MM.1S (cell line): Measurements from ENCODE around the gene PAK2.

Source experiments
- DNase-seq: peaks from one replicate; pipeline ENCODE4 v3.0.0-alpha.2; 2015
- H2AFZ ChIP-seq: fragments of 300-600 bp; sonication (generic); 2 replicates; pipeline ENCODE4 v1.6.0; 2016; ENCODE audit warnings: antibody characterized with exemption, low read length
- H3F3A ChIP-seq: fragments of 300-600 bp; sonication (generic); 2 replicates; pipeline ENCODE4 v1.6.1; 2016; ENCODE audit warnings: mild to moderate bottlenecking, antibody characterized with exemption, low read length, moderate library complexity, mixed read lengths; ENCODE audit not compliant: insufficient read depth
- H3K27ac ChIP-seq: fragments of 300-600 bp; sonication (generic); 2 replicates; pipeline ENCODE4 v1.5.1; 2016; ENCODE audit warnings: mild to moderate bottlenecking, low read length
- H3K27me3 ChIP-seq: fragments of 300-600 bp; sonication (generic); replicated peaks from 2 replicates; pipeline ENCODE4 v1.6.0; 2016; ENCODE audit warnings: low read length; ENCODE audit not compliant: insufficient read depth
- H3K36me3 ChIP-seq: fragments of 300-600 bp; sonication (generic); replicated peaks from 2 replicates; pipeline ENCODE4 v1.6.1; 2016; ENCODE audit warnings: mild to moderate bottlenecking, low read length, mixed read lengths; ENCODE audit not compliant: insufficient read depth
- H3K4me1 ChIP-seq: fragments of 300-600 bp; sonication (generic); 2 replicates; pipeline ENCODE4 v1.6.1; 2016; ENCODE audit warnings: low read length, mixed read lengths
- H3K4me2 ChIP-seq: fragments of 300-600 bp; sonication (generic); 2 replicates; pipeline ENCODE4 v1.6.0; 2016; ENCODE audit warnings: low read depth, low read length
- H3K4me3 ChIP-seq: fragments of 300-600 bp; sonication (generic); 2 replicates; pipeline ENCODE4 v1.5.1; 2016; ENCODE audit warnings: low read length, mixed read lengths
- H3K79me2 ChIP-seq: fragments of 300-600 bp; sonication (generic); 2 replicates; pipeline ENCODE4 v1.6.1; 2016; ENCODE audit warnings: mixed run types, low read length, mixed read lengths
- H3K9ac ChIP-seq: fragments of 300-600 bp; sonication (generic); 2 replicates; pipeline ENCODE4 v1.6.1; 2016; ENCODE audit warnings: low read length, mixed read lengths
- H3K9me2 ChIP-seq: fragments of 300-600 bp; sonication (generic); replicated peaks from 2 replicates; pipeline ENCODE4 v1.6.1; 2016; ENCODE audit warnings: mild to moderate bottlenecking, low read length, mixed read lengths; ENCODE audit not compliant: insufficient read depth
- H3K9me3 ChIP-seq: fragments of 300-600 bp; sonication (generic); replicated peaks from 2 replicates; pipeline ENCODE4 v1.6.1; 2016; ENCODE audit warnings: mild to moderate bottlenecking, low read length, mixed read lengths; ENCODE audit not compliant: insufficient read depth
- H4K20me1 ChIP-seq: fragments of 300-600 bp; sonication (generic); 2 replicates; pipeline ENCODE4 v1.6.1; 2016; ENCODE audit warnings: mild to moderate bottlenecking, low read length, moderate library complexity, mixed read lengths; ENCODE audit not compliant: insufficient read depth
- EZH2 ChIP-seq: fragments of 300-600 bp; sonication (generic); optimal IDR thresholded peaks from 2 replicates; pipeline ENCODE3; 2017; ENCODE audit warnings: low read depth, mild to moderate bottlenecking, antibody characterized with exemption, low read length, mixed read lengths
- EZH2phosphoT487 ChIP-seq: fragments of 300-600 bp; sonication (generic); IDR thresholded peaks from 2 replicates; pipeline ENCODE4 v1.6.1; 2018; ENCODE audit warnings: antibody characterized with exemption, low read length
- TF ChIP-seq, protein P1 (sequence below): fragments of 300-600 bp; sonication (generic); IDR thresholded peaks from 2 replicates; pipeline ENCODE4 v1.5.1; 2016; ENCODE audit warnings: antibody characterized with exemption, low read length, mixed read lengths

Gene PAK2

DNA sequence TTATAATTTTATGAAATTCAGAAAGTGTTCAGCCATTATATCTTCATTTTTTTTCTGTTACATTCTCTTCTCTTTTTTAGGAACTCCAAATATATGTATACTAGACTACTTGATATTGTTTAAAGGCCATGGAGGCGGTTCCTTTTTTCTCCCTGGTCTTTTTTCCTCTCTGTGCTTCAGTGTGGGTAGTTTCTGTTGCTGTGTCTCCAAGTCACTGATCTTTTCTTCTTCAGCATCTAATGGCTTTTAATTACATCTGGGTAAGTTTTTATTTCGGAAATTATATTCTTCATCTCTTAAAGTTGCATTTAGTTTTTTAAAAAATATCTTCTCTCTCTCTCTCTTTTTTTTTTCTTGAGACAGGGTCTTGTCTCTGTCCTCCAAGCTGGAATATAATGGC lies 18.6 kb upstream of the PAK2 start:
- TF ChIP-seq EZH2phosphoT487 (no peak), EZH2 (no peak)
- TF ChIP-seq, protein P1, sequence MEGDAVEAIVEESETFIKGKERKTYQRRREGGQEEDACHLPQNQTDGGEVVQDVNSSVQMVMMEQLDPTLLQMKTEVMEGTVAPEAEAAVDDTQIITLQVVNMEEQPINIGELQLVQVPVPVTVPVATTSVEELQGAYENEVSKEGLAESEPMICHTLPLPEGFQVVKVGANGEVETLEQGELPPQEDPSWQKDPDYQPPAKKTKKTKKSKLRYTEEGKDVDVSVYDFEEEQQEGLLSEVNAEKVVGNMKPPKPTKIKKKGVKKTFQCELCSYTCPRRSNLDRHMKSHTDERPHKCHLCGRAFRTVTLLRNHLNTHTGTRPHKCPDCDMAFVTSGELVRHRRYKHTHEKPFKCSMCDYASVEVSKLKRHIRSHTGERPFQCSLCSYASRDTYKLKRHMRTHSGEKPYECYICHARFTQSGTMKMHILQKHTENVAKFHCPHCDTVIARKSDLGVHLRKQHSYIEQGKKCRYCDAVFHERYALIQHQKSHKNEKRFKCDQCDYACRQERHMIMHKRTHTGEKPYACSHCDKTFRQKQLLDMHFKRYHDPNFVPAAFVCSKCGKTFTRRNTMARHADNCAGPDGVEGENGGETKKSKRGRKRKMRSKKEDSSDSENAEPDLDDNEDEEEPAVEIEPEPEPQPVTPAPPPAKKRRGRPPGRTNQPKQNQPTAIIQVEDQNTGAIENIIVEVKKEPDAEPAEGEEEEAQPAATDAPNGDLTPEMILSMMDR: no peak
- H3K4me3 ChIP-seq: no peak overlapping the region
- no peak overlapping the region for H3K9ac ChIP-seq
- no peaks in the 10 kb centered on the region for H3K4me1 ChIP-seq
- no peaks in the 10 kb centered on the region for H3K79me2 ChIP-seq
- H3K9me3 ChIP-seq: no peaks in the 10 kb centered on the region
- H3K27ac ChIP-seq: no peak overlapping the region
- no peaks in the 10 kb centered on the region for H4K20me1 ChIP-seq
- H3K9me2 ChIP-seq: no peaks in the 10 kb centered on the region
- H3K27me3 ChIP-seq: no peaks in the 10 kb centered on the region
- no peak for DNase-seq
- no peak overlapping the region for H3K4me2 ChIP-seq
- H2AFZ ChIP-seq: no peak overlapping the region
- 0 out of 2 replicates have a peak, but pooled peaks cover 4% of the 10 kb centered on the region for H3K36me3 ChIP-seq
- H3F3A ChIP-seq: no peaks in the 10 kb centered on the region

- Histone ChIP-seq H2AFZ (no peak overlapping the region), H3F3A (no peaks in the 10 kb centered on the region), H3K4me1 (no peaks in the 10 kb centered on the region), H3K4me3 (no peak overlapping the region), H3K9me3 (no peaks in the 10 kb centered on the region), H3K27me3 (no peaks in the 10 kb centered on the region), H3K27ac (no peak overlapping the region), H3K36me3 (peaks cover 10% of the 10 kb centered on the region; the same call in 1 of the 2 replicates), H3K9me2 (no peaks in the 10 kb centered on the region), H4K20me1 (no peaks in the 10 kb centered on the region), H3K79me2 (no peaks in the 10 kb centered on the region), H3K4me2 (no peak overlapping the region), H3K9ac (no peak overlapping the region)
- no peak for DNase-seq
- TF ChIP-seq, protein P1: no peak
- TF ChIP-seq EZH2: no peak
- TF ChIP-seq EZH2phosphoT487: no peak
Measured at GRCh38 chr3:196726788-196727675, 12.6 kb upstream of the PAK2 start.

GRCh38 chr3:196735751-196736150 lies 3.9 kb upstream of the PAK2 start:
- Histone ChIP-seq H3K4me1 (no peaks in the 10 kb centered on the region), H3K36me3 (no peaks in the 10 kb centered on the region; the same call in 1 of the 2 replicates), H3K9ac (no peak overlapping the region), H3K9me3 (no peaks in the 10 kb centered on the region), H2AFZ (no peak overlapping the region), H4K20me1 (no peaks in the 10 kb centered on the region), H3K27me3 (no peaks in the 10 kb centered on the region), H3K4me2 (no peak overlapping the region), H3K27ac (no peak overlapping the region), H3K79me2 (peaks cover 9% of the 10 kb centered on the region), H3F3A (peaks cover 14% of the 10 kb centered on the region), H3K9me2 (no peaks in the 10 kb centered on the region), H3K4me3 (no peak overlapping the region)
- DNase-seq: no peak
- TF ChIP-seq, protein P1: no peak
- no peak for TF ChIP-seq EZH2
- TF ChIP-seq EZH2phosphoT487: no peak
